HCT116 (cell line): Measurements from ENCODE around the gene XRN1. TPM values are rescaled to one million over a fixed set of nuclear protein-coding genes. Genes with fewer than 3 reads are reported as not detected.

Experiments
- ATAC-seq: fragments of 200-7000 bp; cut with Tn5 transposase; 2 replicates; pipeline ENCODE4 v1.9.1; 2020; ENCODE audit warnings: mild to moderate bottlenecking, moderate library complexity
- BruUV-seq: library from RNA; stranded (reverse); fragments of 400-500 nt; replicated peaks from 2 replicates; lab custom pipeline; 2021; lab: Mats Ljungman, UMichigan
- CTCF ChIA-PET: fragments of 300-600 bp; sonication (Branson Sonifier 250); formaldehyde crosslinking; loops from one replicate; lab custom pipeline; 2021; ENCODE audit warnings: antibody characterized with exemption; lab: Charles Lee
- POLR2A ChIA-PET: fragments of 300-600, 350-600 bp; sonication (Branson Sonifier 250); formaldehyde crosslinking; loops from one replicate; lab custom pipeline; 2021; ENCODE audit warnings: antibody characterized with exemption; lab: Charles Lee
- RAD21 ChIA-PET, 2 experiments: fragments of 300-600 bp; sonication (Branson Sonifier 250); formaldehyde crosslinking; loops; one replicate each; lab custom pipeline; 2023; ENCODE audit warnings: low total read pairs in 2 of 2; ENCODE audit not compliant: uncharacterized antibody in 2 of 2, unreplicated experiment in 2 of 2, low non-redundant PET in 1 of 2; lab: Charles Lee
- DNase-seq: peaks from one replicate; pipeline ENCODE4 v3.0.0-alpha.2; 2010; ENCODE audit warnings: low read depth, low spot score
- H2AFZ ChIP-seq: fragments of 200-600 bp; shearing (Covaris generic), sonication (generic); 2 replicates; pipeline ENCODE4 v1.6.1; 2017; ENCODE audit warnings: low read depth, mixed run types, mixed read lengths, antibody characterized with exemption, low read length; ENCODE audit not compliant: poor library complexity, severe bottlenecking
- H3K27ac ChIP-seq: 2 replicates; pipeline ENCODE4 v1.5.1; 2012; ENCODE audit warnings: low read depth, low read length
- H3K27me3 ChIP-seq: fragments of 200-600 bp; sonication (generic); 2 replicates; pipeline ENCODE4 v1.6.1; 2016; ENCODE audit warnings: mixed run types, low read length, mixed read lengths; ENCODE audit not compliant: insufficient read depth
- H3K36me3 ChIP-seq, 2 experiments: fragments of 200-500 bp in 1 of 2; fragments of 200-600 bp in 1 of 2; sonication (Bioruptor generic) in 1 of 2; sonication (generic) in 1 of 2; 2 replicates each; pipeline versions ENCODE4 v1.5.1 to v1.6.1; 2014 to 2016; ENCODE audit warnings: low read length in 2 of 2, inconsistent platforms in 1 of 2, mixed read lengths in 1 of 2, mixed run types in 1 of 2; ENCODE audit not compliant: insufficient read depth in 2 of 2, control insufficient read depth in 1 of 2
- H3K4me1 ChIP-seq, 2 experiments: fragments of 200-600 bp in 1 of 2; sonication (generic) in 1 of 2; 2 replicates each; pipeline versions ENCODE4 v1.5.1 to v1.6.1; 2012 to 2017; ENCODE audit warnings: low read length in 2 of 2, inconsistent platforms in 1 of 2, mild to moderate bottlenecking in 1 of 2, mixed read lengths in 1 of 2, mixed run types in 1 of 2, moderate library complexity in 1 of 2; ENCODE audit not compliant: insufficient read depth in 2 of 2, control insufficient read depth in 1 of 2
- H3K4me2 ChIP-seq: fragments of 200-600 bp; sonication (generic); 2 replicates; pipeline ENCODE4 v1.6.1; 2017; ENCODE audit warnings: mixed run types, low read length, mixed read lengths
- H3K4me3 ChIP-seq, 2 experiments: fragments of 200-600 bp in 1 of 2; sonication (generic) in 1 of 2; replicated peaks in 1 of 2; 2 replicates each; pipeline ENCODE4 v1.5.1; 2011 to 2016; ENCODE audit warnings: low read length in 2 of 2, control low read depth in 1 of 2, low read depth in 1 of 2, mild to moderate bottlenecking in 1 of 2, mixed read lengths in 1 of 2, mixed run types in 1 of 2
- H3K79me2 ChIP-seq: fragments of 200-600 bp; sonication (generic); 2 replicates; pipeline ENCODE4 v1.6.1; 2017; ENCODE audit warnings: mild to moderate bottlenecking, mixed run types, low read length, moderate library complexity, mixed read lengths; ENCODE audit not compliant: insufficient read depth
- H3K9ac ChIP-seq: fragments of 200-600 bp; sonication (generic); 2 replicates; pipeline ENCODE4 v1.6.1; 2016; ENCODE audit warnings: low read length, mixed read lengths
- H3K9me2 ChIP-seq: fragments of 200-600 bp; sonication (generic), shearing (Covaris generic); 2 replicates; pipeline ENCODE4 v1.6.1; 2017; ENCODE audit warnings: mixed run types, mild to moderate bottlenecking, moderate library complexity; ENCODE audit not compliant: insufficient read depth
- H3K9me3 ChIP-seq, 2 experiments: fragments of 200-500 bp in 1 of 2; fragments of 200-600 bp in 1 of 2; sonication (Bioruptor generic) in 1 of 2; sonication (generic) in 1 of 2; 2 replicates each; pipeline ENCODE4 v1.6.1; 2014 to 2017; ENCODE audit warnings: low read length in 2 of 2, mixed read lengths in 2 of 2, inconsistent platforms in 1 of 2, low read depth in 1 of 2, mild to moderate bottlenecking in 1 of 2, mixed run types in 1 of 2, moderate library complexity in 1 of 2; ENCODE audit not compliant: control insufficient read depth in 1 of 2, insufficient read depth in 1 of 2
- H4K20me1 ChIP-seq: fragments of 200-600 bp; sonication (generic), shearing (Covaris generic); 2 replicates; pipeline ENCODE4 v1.6.1; 2017; ENCODE audit warnings: mixed run types, mild to moderate bottlenecking, moderate library complexity; ENCODE audit not compliant: insufficient read depth
- CBX3 ChIP-seq: IDR thresholded peaks from 2 replicates; pipeline ENCODE4 v1.6.1; 2012; ENCODE audit warnings: low read depth
- JUND ChIP-seq: IDR thresholded peaks from 2 replicates; pipeline ENCODE4 v1.6.1; 2012
- RAD21 ChIP-seq: IDR thresholded peaks from 2 replicates; pipeline ENCODE4 v1.6.1; 2012; ENCODE audit warnings: low read depth, mild to moderate bottlenecking
- REST ChIP-seq: IDR thresholded peaks from 2 replicates; pipeline ENCODE4 v1.6.1; 2012; ENCODE audit warnings: low read depth
- YY1 ChIP-seq: IDR thresholded peaks from 2 replicates; pipeline ENCODE4 v1.6.1; 2011; ENCODE audit warnings: low read length, low read depth, moderate library complexity, mild to moderate bottlenecking; ENCODE audit not compliant: insufficient replicate concordance; ENCODE audit errors: extremely low read depth
- intact Hi-C: fragments of 100-400 bp; cut with micrococcal nuclease; formaldehyde crosslinking; loops from 2 replicates; pipeline ENCODE4 v1.10.0; 2022
- total RNA-seq: library from RNA; stranded (reverse); gene quantifications from one replicate; pipeline ENCODE4 v1.2.1, GENCODE V29; 2021; ENCODE audit not compliant: unreplicated experiment

Gene XRN1
- total RNA-seq, 1 experiment from 2014 or later: 21.3 TPM

- no peak overlapping the region for H3K4me3 ChIP-seq
- no peaks in the 10 kb centered on the region for H4K20me1 ChIP-seq
- H3K27ac ChIP-seq: no peak overlapping the region
- ChIA-PET CTCF (no interaction called here), RAD21 (no interaction called here), POLR2A (no interaction called here)
- no peak overlapping the region for H2AFZ ChIP-seq
- ATAC-seq: no peak
- H3K79me2 ChIP-seq: no peaks in the 10 kb centered on the region
- H3K9me3 ChIP-seq: no peaks in the 10 kb centered on the region
- intact Hi-C loops: no loop called here
- H3K27me3 ChIP-seq: no peaks in the 10 kb centered on the region
- no TSS peak for BruUV-seq
- no peaks in the 10 kb centered on the region for H3K36me3 ChIP-seq
- no peak overlapping the region for H3K9ac ChIP-seq
- TF ChIP-seq REST: no peak
- TF ChIP-seq YY1: no peak
- no peak for TF ChIP-seq JUND
- H3K4me1 ChIP-seq: no peaks in the 10 kb centered on the region
- DNase-seq: no peak
- H3K9me2 ChIP-seq: no peaks in the 10 kb centered on the region
- no peak overlapping the region for H3K4me2 ChIP-seq
Measured at GRCh38 chr3:142296507-142296906, 151.3 kb downstream of the XRN1 start.

GRCh38 chr3:142287866-142288638 lies 159.8 kb downstream of the XRN1 start:
- H3K9me3 ChIP-seq: peaks cover 15 to 21% of the 10 kb centered on the region in 2 experiments; a peak in 3 of 4 replicates
- H2AFZ ChIP-seq: no peak overlapping the region
- H3K9me2 ChIP-seq: no peaks in the 10 kb centered on the region
- CTCF ChIA-PET: no interaction called here
- no peaks in the 10 kb centered on the region for H4K20me1 ChIP-seq
- no peaks in the 10 kb centered on the region for H3K27me3 ChIP-seq
- H3K79me2 ChIP-seq: no peaks in the 10 kb centered on the region
- ATAC-seq (no peak), DNase-seq (peak; percentile 12)
- H3K4me2 ChIP-seq: no peak overlapping the region
- no peak overlapping the region for H3K4me3 ChIP-seq
- no TSS peak for BruUV-seq
- no peak overlapping the region for H3K9ac ChIP-seq
- POLR2A ChIA-PET: no interaction called here
- peak; percentile 72; the same call in 1 of the 2 replicates for TF ChIP-seq CBX3
- no peak for TF ChIP-seq RAD21
- H3K4me1 ChIP-seq: no peaks in the 10 kb centered on the region
- H3K27ac ChIP-seq: no peak overlapping the region
- intact Hi-C loops: loop anchor here (10.0 kb wide), 1 partner anchor 713 kb away; no protein-coding TSS in a partner anchor
- RAD21 ChIA-PET: no interaction called here
- H3K36me3 ChIP-seq: no peaks in the 10 kb centered on the region
